SK-N-SH (cell line): Measurements from ENCODE around the gene PELI2. TPM values are rescaled to one million over a fixed set of nuclear protein-coding genes. Genes with fewer than 3 reads are reported as not detected.

Experiments
- CTCF ChIA-PET: fragments of 300-600, 350-600 bp; formaldehyde crosslinking; extraction: SDS; loops from one replicate; lab custom pipeline; 2021; lab: Yijun Ruan, JAX
- POLR2A ChIA-PET: fragments of 350-600 bp; sonication (Branson Sonifier 250); formaldehyde crosslinking; extraction: SDS; loops from one replicate; lab custom pipeline; 2020; ENCODE audit warnings: antibody characterized with exemption, inconsistent platforms; lab: Yijun Ruan, JAX
- DNase-seq: peaks from one replicate; pipeline ENCODE4 v3.0.0; 2012
- H2AFZ ChIP-seq: fragments of 200-600 bp; sonication (generic); 2 replicates; pipeline ENCODE4 v1.8.1; 2016; ENCODE audit warnings: antibody characterized with exemption, mild to moderate bottlenecking, low read depth
- H3F3A ChIP-seq: fragments of 200-600 bp; sonication (generic); replicated peaks from 2 replicates; pipeline ENCODE3; 2016; ENCODE audit warnings: antibody characterized with exemption, mild to moderate bottlenecking; ENCODE audit not compliant: insufficient read depth
- H3K27ac ChIP-seq, 2 experiments: fragments of 200-500 bp in 1 of 2; fragments of 200-600 bp in 1 of 2; sonication (Bioruptor generic) in 1 of 2; sonication (generic), shearing (Covaris generic) in 1 of 2; 2 replicates each; pipeline versions ENCODE4 v1.5.1 to v1.6.1; 2014 to 2016; ENCODE audit warnings: low read depth in 2 of 2, inconsistent platforms in 1 of 2, low read length in 1 of 2, mild to moderate bottlenecking in 1 of 2, mixed read lengths in 1 of 2
- H3K27me3 ChIP-seq: fragments of 200-600 bp; sonication (generic), shearing (Covaris generic); 2 replicates; pipeline ENCODE4 v1.6.1; 2016; ENCODE audit warnings: mixed run types; ENCODE audit not compliant: insufficient read depth
- H3K36me3 ChIP-seq, 2 experiments: fragments of 200-500 bp in 1 of 2; fragments of 200-600 bp in 1 of 2; sonication (Bioruptor generic) in 1 of 2; sonication (generic) in 1 of 2; replicated peaks in 1 of 2; 2 replicates each; pipeline versions ENCODE3 to v1.5.1; 2014 to 2016; ENCODE audit warnings: low read length in 1 of 2, mild to moderate bottlenecking in 1 of 2; ENCODE audit not compliant: insufficient read depth in 2 of 2, control insufficient read depth in 1 of 2
- H3K4me1 ChIP-seq, 2 experiments: fragments of 200-500 bp in 1 of 2; fragments of 200-600 bp in 1 of 2; sonication (Bioruptor generic) in 1 of 2; sonication (generic), shearing (Covaris generic) in 1 of 2; 2 replicates each; pipeline versions ENCODE4 v1.5.1 to v1.6.1; 2014 to 2016; ENCODE audit warnings: low read depth in 1 of 2, low read length in 1 of 2, mixed run types in 1 of 2; ENCODE audit not compliant: insufficient read depth in 2 of 2, control insufficient read depth in 1 of 2
- H3K4me2 ChIP-seq: fragments of 200-600 bp; sonication (generic), shearing (Covaris generic); 2 replicates; pipeline ENCODE4 v1.6.1; 2017; ENCODE audit warnings: mixed run types
- H3K4me3 ChIP-seq, 2 experiments: fragments of 200-500 bp in 1 of 2; fragments of 200-600 bp in 1 of 2; sonication (Bioruptor generic) in 1 of 2; sonication (generic), shearing (Covaris generic) in 1 of 2; 2 replicates each; pipeline versions ENCODE4 v1.5.1 to v1.8.1; 2014 to 2016; ENCODE audit warnings: low read depth in 2 of 2, inconsistent platforms in 1 of 2, low read length in 1 of 2, mild to moderate bottlenecking in 1 of 2, mixed read lengths in 1 of 2, moderate library complexity in 1 of 2
- H3K79me2 ChIP-seq: fragments of 200-600 bp; sonication (generic); 2 replicates; pipeline ENCODE4 v1.8.1; 2017; ENCODE audit warnings: mild to moderate bottlenecking; ENCODE audit not compliant: insufficient read depth
- H3K9ac ChIP-seq: fragments of 200-600 bp; sonication (generic); 2 replicates; pipeline ENCODE4 v1.6.1; 2017; ENCODE audit warnings: mixed run types
- H3K9me2 ChIP-seq: fragments of 200-600 bp; sonication (generic); 2 replicates; pipeline ENCODE4 v1.6.1; 2017; ENCODE audit warnings: mixed run types
- H3K9me3 ChIP-seq: fragments of 200-600 bp; sonication (generic); 2 replicates; pipeline ENCODE4 v1.6.1; 2017; ENCODE audit warnings: mixed run types, mild to moderate bottlenecking, moderate library complexity
- H4K20me1 ChIP-seq: fragments of 200-600 bp; sonication (generic); 2 replicates; pipeline ENCODE4 v1.6.1; 2017; ENCODE audit warnings: mild to moderate bottlenecking, mixed run types; ENCODE audit not compliant: insufficient read depth
- ELF1 ChIP-seq: IDR thresholded peaks from 2 replicates; pipeline ENCODE4 v1.4.0; 2012
- FOXM1 ChIP-seq: IDR thresholded peaks from 2 replicates; pipeline ENCODE4 v1.4.0; 2012; ENCODE audit warnings: low read depth, mild to moderate bottlenecking
- MXI1 ChIP-seq: IDR thresholded peaks from 2 replicates; pipeline ENCODE4 v1.6.1; 2012; ENCODE audit warnings: mild to moderate bottlenecking, low read depth, low read length, improper control_type of control experiment
- PBX3 ChIP-seq: IDR thresholded peaks from 2 replicates; pipeline ENCODE4; 2012
- POLR2AphosphoS5 ChIP-seq: IDR thresholded peaks from 2 replicates; pipeline ENCODE4 v1.6.1; 2012; ENCODE audit warnings: low read depth, low read length
- RAD21 ChIP-seq: IDR thresholded peaks from 2 replicates; pipeline ENCODE4 v1.6.1; 2012; ENCODE audit warnings: mild to moderate bottlenecking, low read length
- RXRA ChIP-seq: IDR thresholded peaks from 2 replicates; pipeline ENCODE4 v1.4.0; 2012; ENCODE audit warnings: low read depth, mild to moderate bottlenecking, borderline replicate concordance
- SIN3A ChIP-seq: IDR thresholded peaks from 2 replicates; pipeline ENCODE4 v1.6.1; 2012; ENCODE audit warnings: low read depth, mild to moderate bottlenecking, low read length, moderate library complexity, borderline replicate concordance
- SMC3 ChIP-seq: IDR thresholded peaks from 2 replicates; pipeline ENCODE4 v1.6.1; 2012; ENCODE audit warnings: low read depth, low read length, improper control_type of control experiment
- TAF1 ChIP-seq: IDR thresholded peaks from 2 replicates; pipeline ENCODE4 v1.6.1; 2012; ENCODE audit warnings: low read depth, mild to moderate bottlenecking, low read length, moderate library complexity, borderline replicate concordance
- TEAD4 ChIP-seq: IDR thresholded peaks from 2 replicates; pipeline ENCODE4 v1.4.0; 2012; ENCODE audit warnings: mild to moderate bottlenecking, borderline replicate concordance; ENCODE audit not compliant: insufficient read depth
- USF1 ChIP-seq: IDR thresholded peaks from 2 replicates; pipeline ENCODE4 v1.4.0; 2012; ENCODE audit warnings: low read depth, borderline replicate concordance
- USF2 ChIP-seq: fragments of 150-350 bp; IDR thresholded peaks from 2 replicates; pipeline ENCODE4 v1.6.1; 2017; ENCODE audit warnings: antibody characterized with exemption, low read length, low read depth, borderline replicate concordance
- YY1 ChIP-seq: IDR thresholded peaks from 2 replicates; pipeline ENCODE4 v1.4.0; 2012; ENCODE audit warnings: low read depth, mild to moderate bottlenecking
- ZBTB33 ChIP-seq: IDR thresholded peaks from 2 replicates; pipeline ENCODE4 v1.4.0; 2012; ENCODE audit warnings: low read depth, borderline replicate concordance
- WGBS: methylation state at CpG from one replicate; pipeline ENCODE4 v1.1.6; 2017; ENCODE audit warnings: low lambda C conversion rate; 5-methylcytosine and 5-hydroxymethylcytosine counted together
- polyA plus RNA-seq, 3 experiments: library from polyadenylated mRNA; depleted of rRNA; stranded (reverse); fragments of >200 nt; gene quantifications; 2 replicates each; pipeline ENCODE4 v1.2.3, GENCODE V29; 2012
- TF ChIP-seq, protein P1 (sequence below): fragments of 200-600 bp; sonication (generic); IDR thresholded peaks from 2 replicates; pipeline ENCODE4 v1.6.1; 2017; ENCODE audit warnings: antibody characterized with exemption, mild to moderate bottlenecking, moderate library complexity

The PELI2 gene
- polyA plus RNA-seq, 1 of the 3 experiments (the other 2 are of a cell fraction): not detected

- Histone ChIP-seq H3K9me3 (no peaks in the 10 kb centered on the region), H3K4me1 (no peaks in the 10 kb centered on the region), H3K4me3 (no peak overlapping the region), H3K27me3 (peaks cover 6% of the 10 kb centered on the region; the same call in 1 of the 2 replicates), H3K27ac (no peak overlapping the region), H3K9ac (no peak overlapping the region), H3K79me2 (no peaks in the 10 kb centered on the region), H4K20me1 (no peaks in the 10 kb centered on the region), H3K4me2 (no peak overlapping the region), H2AFZ (no peak overlapping the region), H3K9me2 (no peaks in the 10 kb centered on the region), H3K36me3 (no peaks in the 10 kb centered on the region), H3F3A (no peaks in the 10 kb centered on the region)
- WGBS: 6% methylated on average over 4 of the region's 4 CpGs
- CTCF ChIA-PET: no interaction called here
- POLR2A ChIA-PET: no interaction called here
- TF ChIP-seq RAD21: no peak
- TF ChIP-seq SIN3A: no peak
- no peak for TF ChIP-seq USF2
- TF ChIP-seq TEAD4: no peak
- TF ChIP-seq POLR2AphosphoS5: no peak
- no peak for TF ChIP-seq TAF1
- no peak for TF ChIP-seq ZBTB33
- TF ChIP-seq PBX3: no peak
- TF ChIP-seq USF1: no peak
- TF ChIP-seq ELF1: no peak
- TF ChIP-seq, protein P1, sequence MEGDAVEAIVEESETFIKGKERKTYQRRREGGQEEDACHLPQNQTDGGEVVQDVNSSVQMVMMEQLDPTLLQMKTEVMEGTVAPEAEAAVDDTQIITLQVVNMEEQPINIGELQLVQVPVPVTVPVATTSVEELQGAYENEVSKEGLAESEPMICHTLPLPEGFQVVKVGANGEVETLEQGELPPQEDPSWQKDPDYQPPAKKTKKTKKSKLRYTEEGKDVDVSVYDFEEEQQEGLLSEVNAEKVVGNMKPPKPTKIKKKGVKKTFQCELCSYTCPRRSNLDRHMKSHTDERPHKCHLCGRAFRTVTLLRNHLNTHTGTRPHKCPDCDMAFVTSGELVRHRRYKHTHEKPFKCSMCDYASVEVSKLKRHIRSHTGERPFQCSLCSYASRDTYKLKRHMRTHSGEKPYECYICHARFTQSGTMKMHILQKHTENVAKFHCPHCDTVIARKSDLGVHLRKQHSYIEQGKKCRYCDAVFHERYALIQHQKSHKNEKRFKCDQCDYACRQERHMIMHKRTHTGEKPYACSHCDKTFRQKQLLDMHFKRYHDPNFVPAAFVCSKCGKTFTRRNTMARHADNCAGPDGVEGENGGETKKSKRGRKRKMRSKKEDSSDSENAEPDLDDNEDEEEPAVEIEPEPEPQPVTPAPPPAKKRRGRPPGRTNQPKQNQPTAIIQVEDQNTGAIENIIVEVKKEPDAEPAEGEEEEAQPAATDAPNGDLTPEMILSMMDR: no peak
- TF ChIP-seq MXI1: no peak
- TF ChIP-seq FOXM1: no peak
- TF ChIP-seq YY1: no peak
- no peak for TF ChIP-seq RXRA
- TF ChIP-seq SMC3: no peak
- DNase-seq: no peak
These were observed 24.1 kb upstream of the PELI2 start for GRCh38 chr14:56094076-56094475.
